ENCODE results near the gene TMEM91. TPM values are rescaled to one million over a fixed set of nuclear protein-coding genes. Genes with fewer than 3 reads are reported as not detected.

The TMEM91 gene
- total RNA-seq, 1 donor from 2014 or later = 2.8 TPM

DNA sequence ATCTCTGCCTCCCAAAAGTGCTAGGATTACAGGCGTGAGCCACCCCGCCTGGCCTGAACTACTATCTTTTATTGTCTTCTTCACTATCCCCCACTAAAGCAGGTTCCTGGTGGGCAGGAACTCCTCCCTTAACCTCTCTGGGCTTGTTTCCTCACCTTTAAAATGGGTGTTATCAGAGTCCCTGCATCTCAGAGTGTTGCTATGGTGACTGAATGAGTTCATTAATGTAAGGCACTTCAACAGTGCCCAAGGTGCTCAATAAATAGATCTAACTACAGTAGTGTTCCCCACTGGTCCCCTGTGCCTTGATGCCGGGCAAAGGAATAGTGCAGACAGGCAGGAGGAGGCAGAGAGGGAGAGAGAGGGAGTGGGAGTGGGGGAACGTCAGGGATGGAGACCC, 45.9 kb upstream of the TMEM91 start:
- TF ChIP-seq, protein P1, sequence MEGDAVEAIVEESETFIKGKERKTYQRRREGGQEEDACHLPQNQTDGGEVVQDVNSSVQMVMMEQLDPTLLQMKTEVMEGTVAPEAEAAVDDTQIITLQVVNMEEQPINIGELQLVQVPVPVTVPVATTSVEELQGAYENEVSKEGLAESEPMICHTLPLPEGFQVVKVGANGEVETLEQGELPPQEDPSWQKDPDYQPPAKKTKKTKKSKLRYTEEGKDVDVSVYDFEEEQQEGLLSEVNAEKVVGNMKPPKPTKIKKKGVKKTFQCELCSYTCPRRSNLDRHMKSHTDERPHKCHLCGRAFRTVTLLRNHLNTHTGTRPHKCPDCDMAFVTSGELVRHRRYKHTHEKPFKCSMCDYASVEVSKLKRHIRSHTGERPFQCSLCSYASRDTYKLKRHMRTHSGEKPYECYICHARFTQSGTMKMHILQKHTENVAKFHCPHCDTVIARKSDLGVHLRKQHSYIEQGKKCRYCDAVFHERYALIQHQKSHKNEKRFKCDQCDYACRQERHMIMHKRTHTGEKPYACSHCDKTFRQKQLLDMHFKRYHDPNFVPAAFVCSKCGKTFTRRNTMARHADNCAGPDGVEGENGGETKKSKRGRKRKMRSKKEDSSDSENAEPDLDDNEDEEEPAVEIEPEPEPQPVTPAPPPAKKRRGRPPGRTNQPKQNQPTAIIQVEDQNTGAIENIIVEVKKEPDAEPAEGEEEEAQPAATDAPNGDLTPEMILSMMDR (IDR thresholded peaks at IDR 0.05; ENCODE audit: borderline replicate concordance) = no peak
- H3K36me3 ChIP-seq = peaks cover 29% of the 10 kb centered on the region

DNA sequence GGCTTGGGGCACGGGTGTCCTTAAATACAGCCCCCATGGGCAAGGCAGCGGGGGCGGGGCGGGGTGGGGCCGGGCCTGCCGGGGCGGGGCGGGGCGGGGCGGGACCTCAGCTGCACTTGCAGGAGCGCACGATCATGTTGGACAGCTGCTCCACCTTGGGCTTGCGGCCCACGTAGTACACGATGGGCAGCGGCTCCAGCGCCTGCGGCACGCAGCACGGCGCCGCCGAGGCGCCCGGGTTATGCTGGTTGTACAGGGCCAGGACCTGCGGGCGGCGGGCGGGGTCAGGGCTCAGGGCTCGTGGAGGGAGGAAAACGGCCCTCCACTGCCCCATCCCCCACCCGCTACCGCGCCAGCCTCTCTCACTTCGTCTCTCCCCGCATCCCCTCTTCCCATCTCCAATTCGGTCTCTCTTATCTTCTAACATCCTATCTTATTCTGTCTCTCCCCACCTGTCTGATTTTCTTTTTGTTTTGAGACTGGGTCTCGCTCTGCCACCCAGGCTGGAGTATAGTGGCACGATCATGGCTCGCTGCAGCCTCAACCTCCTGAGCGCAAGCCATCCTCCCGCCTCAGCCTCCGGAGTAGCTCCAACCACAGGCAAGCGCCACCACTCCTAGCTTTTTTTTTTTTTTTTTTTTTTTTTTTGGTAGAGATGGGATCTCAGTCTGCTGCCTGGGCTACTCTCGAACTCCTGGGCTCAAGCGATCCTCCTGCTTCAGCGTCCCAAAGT, 45.2 kb upstream of the TMEM91 start:
- Histone ChIP-seq H3K4me1 (peaks cover 49% of the 10 kb centered on the region), H3K9me3 (replicated peaks) (no peaks in the 10 kb centered on the region), H3K4me3 (no peak overlapping the region), H3K27me3 (ENCODE audit: low read depth) (no peaks in the 10 kb centered on the region), H3K27ac (replicated peaks) (no peak overlapping the region), H3K36me3 (peaks cover 29% of the 10 kb centered on the region)
- TF ChIP-seq, protein P1 (IDR thresholded peaks at IDR 0.05; ENCODE audit: borderline replicate concordance) = no peak
- intact Hi-C loops (cut with micrococcal nuclease) = no loop called here
- no peak for DNase-seq

More for the DNA sequence above, 45.9 kb upstream of the TMEM91 start:
- Histone ChIP-seq H3K4me3 (no peak overlapping the region), H3K27me3 (ENCODE audit: low read depth) (no peaks in the 10 kb centered on the region), H3K4me1 (peaks cover 52% of the 10 kb centered on the region), H3K9me3 (replicated peaks) (no peaks in the 10 kb centered on the region), H3K27ac (replicated peaks) (no peak overlapping the region)
- DNase-seq = no peak
- intact Hi-C loops (cut with micrococcal nuclease) = no loop called here

GRCh38 chr19:41332000-41332399, 44.3 kb upstream of the TMEM91 start:
- Histone ChIP-seq H3K9me3 (replicated peaks) (no peaks in the 10 kb centered on the region), H3K36me3 (peaks cover 29% of the 10 kb centered on the region), H3K4me1 (peaks cover 40% of the 10 kb centered on the region), H3K4me3 (no peak overlapping the region), H3K27me3 (ENCODE audit: low read depth) (no peaks in the 10 kb centered on the region), H3K27ac (replicated peaks) (no peak overlapping the region)
- intact Hi-C loops (cut with micrococcal nuclease) = no loop called here
- TF ChIP-seq, protein P1 (IDR thresholded peaks at IDR 0.05; ENCODE audit: borderline replicate concordance) = no peak
- no peak for DNase-seq

- Histone ChIP-seq H3K4me1 (peaks cover 35% of the 10 kb centered on the region), H3K9me3 (replicated peaks) (no peaks in the 10 kb centered on the region), H3K36me3 (peaks cover 29% of the 10 kb centered on the region), H3K27ac (replicated peaks) (no peak overlapping the region), H3K4me3 (no peak overlapping the region), H3K27me3 (ENCODE audit: low read depth) (no peaks in the 10 kb centered on the region)
- DNase-seq = no peak
- TF ChIP-seq, protein P1 (IDR thresholded peaks at IDR 0.05; ENCODE audit: borderline replicate concordance) = no peak
- intact Hi-C loops (cut with micrococcal nuclease) = no loop called here
Observed at GRCh38 chr19:41332468-41332867, 43.9 kb upstream of the TMEM91 start.

GRCh38 chr19:41334793-41335192, 41.5 kb upstream of the TMEM91 start:
- Histone ChIP-seq H3K36me3 (peaks cover 40% of the 10 kb centered on the region), H3K27me3 (ENCODE audit: low read depth) (no peaks in the 10 kb centered on the region), H3K9me3 (replicated peaks) (no peaks in the 10 kb centered on the region), H3K4me3 (no peak overlapping the region), H3K4me1 (peaks cover 13% of the 10 kb centered on the region), H3K27ac (replicated peaks) (peak overlapping the region; percentile 54)
- intact Hi-C loops (cut with micrococcal nuclease) = no loop called here
- DNase-seq = no peak
- TF ChIP-seq, protein P1 (IDR thresholded peaks at IDR 0.05; ENCODE audit: borderline replicate concordance) = no peak

Measured in left ventricle myocardium inferior (tissue), 1 donor.